Right atrium auricular region (tissue), 2 donors: ENCODE data around the gene CDC45. TPM values are rescaled to one million over a fixed set of nuclear protein-coding genes. Genes with fewer than 3 reads are reported as not detected.

Experiments
- DNase-seq: peaks from one replicate; pipeline ENCODE4 v3.0.0-alpha.2; 2019; ENCODE audit warnings: low spot score
- H3K27ac ChIP-seq, 2 donors: fragments of 200-600 bp; sonication (generic); 1 replicate in 1 of 2; 2 replicates in 1 of 2; pipeline ENCODE4 v1.5.1; 2016 to 2019
- H3K27me3 ChIP-seq, 2 donors: fragments of 200-600 bp; sonication (generic); one replicate each; pipeline versions ENCODE4 v1.5.1 to v1.6.0; 2017 to 2019
- H3K36me3 ChIP-seq: fragments of 200-600 bp; sonication (generic); one replicate; pipeline ENCODE4 v1.5.1; 2016
- H3K4me1 ChIP-seq, 2 donors: fragments of 200-600 bp; sonication (generic); one replicate each; pipeline versions ENCODE4 v1.5.1 to v1.6.0; 2017 to 2019
- H3K4me3 ChIP-seq, 2 donors: fragments of 200-600 bp; sonication (generic); 1 replicate in 1 of 2; 2 replicates in 1 of 2; pipeline ENCODE4 v1.5.1; 2017 to 2019; ENCODE audit warnings: mild to moderate bottlenecking in 1 of 2, moderate library complexity in 1 of 2
- H3K9me3 ChIP-seq, 2 donors: fragments of 200-600 bp; sonication (generic); one replicate each; pipeline ENCODE4 v1.5.1; 2019
- CTCF ChIP-seq, 2 donors: fragments of 200-600 bp; sonication (generic); IDR thresholded peaks; one replicate each; pipeline ENCODE4 v1.5.1; 2019; ENCODE audit warnings: antibody characterized with exemption in 2 of 2
- total RNA-seq, 2 donors: library from RNA; depleted of rRNA; stranded (reverse); fragments of >200 nt; gene quantifications; one replicate each; pipeline ENCODE4 v1.1.0, GENCODE V29; 2016

The CDC45 gene
- total RNA-seq, 2 donors from 2014 or later = 3.3 TPM; not detected in 1

DNA sequence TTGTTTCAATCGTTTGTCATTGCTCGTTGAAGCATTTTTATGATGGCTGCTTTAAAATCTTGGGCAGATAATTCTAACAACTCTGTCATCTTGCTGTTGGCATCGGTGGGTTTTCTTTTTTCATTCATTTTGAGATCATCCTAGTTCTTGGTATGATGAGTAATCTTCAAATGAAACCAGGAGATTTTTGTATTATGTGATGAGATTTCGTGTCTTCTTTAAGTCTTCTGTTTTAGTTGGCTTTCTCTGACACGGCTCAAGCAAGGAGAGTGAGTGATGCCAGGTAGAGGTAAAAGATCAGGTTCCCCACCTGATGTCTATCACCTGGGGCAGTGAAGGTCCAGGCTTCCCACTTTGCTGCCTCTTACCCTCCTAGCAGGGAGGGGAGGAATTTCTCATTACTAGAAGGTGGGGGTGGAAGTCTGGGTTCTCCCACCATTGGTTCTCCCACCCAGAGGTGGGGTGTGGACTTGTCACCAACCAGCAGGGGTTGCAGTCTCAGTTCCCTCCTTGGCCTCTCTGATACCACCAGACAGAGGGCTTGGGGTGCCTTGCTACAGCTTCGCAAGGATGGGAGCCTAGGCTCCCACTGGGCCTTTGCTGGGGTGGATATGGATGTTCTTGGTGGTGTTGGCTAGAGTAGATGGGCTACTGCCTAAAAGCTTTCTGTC lies 12.9 kb downstream of the CDC45 start:
- Histone ChIP-seq H3K36me3 (no peaks in the 10 kb centered on the region), H3K27ac (no peak overlapping the region), H3K4me1 (no peaks in the 10 kb centered on the region), H3K4me3 (no peak overlapping the region), H3K9me3 (no peaks in the 10 kb centered on the region), H3K27me3 (no peaks in the 10 kb centered on the region)
- no peak for TF ChIP-seq CTCF (IDR thresholded peaks at IDR 0.05)
- DNase-seq = no peak

- no peaks in the 10 kb centered on the region for H3K27me3 ChIP-seq
- no peaks in the 10 kb centered on the region for H3K9me3 ChIP-seq
- TF ChIP-seq CTCF (IDR thresholded peaks at IDR 0.05) = no peak
- no peak for DNase-seq
- no peaks in the 10 kb centered on the region for H3K4me1 ChIP-seq
- no peak overlapping the region for H3K4me3 ChIP-seq
- no peak overlapping the region for H3K27ac ChIP-seq
- H3K36me3 ChIP-seq = no peaks in the 10 kb centered on the region
Observed at GRCh38 chr22:19494001-19494560, 14.4 kb downstream of the CDC45 start.

- no peaks in the 10 kb centered on the region for H3K27me3 ChIP-seq
- no peak overlapping the region for H3K4me3 ChIP-seq
- H3K4me1 ChIP-seq = no peaks in the 10 kb centered on the region
- DNase-seq = no peak
- no peaks in the 10 kb centered on the region for H3K36me3 ChIP-seq
- TF ChIP-seq CTCF (IDR thresholded peaks at IDR 0.05) = no peak
- no peaks in the 10 kb centered on the region for H3K9me3 ChIP-seq
- H3K27ac ChIP-seq = no peak overlapping the region
Observed at GRCh38 chr22:19494676-19495173, 15.0 kb downstream of the CDC45 start.

GRCh38 chr22:19495562-19496323 lies 16.0 kb downstream of the CDC45 start:
- no peak for DNase-seq
- Histone ChIP-seq H3K27me3 (no peaks in the 10 kb centered on the region), H3K9me3 (no peaks in the 10 kb centered on the region), H3K4me3 (no peak overlapping the region), H3K4me1 (no peaks in the 10 kb centered on the region), H3K27ac (no peak overlapping the region), H3K36me3 (no peaks in the 10 kb centered on the region)
- TF ChIP-seq CTCF (IDR thresholded peaks at IDR 0.05) = peak in 1 of 2 donors; percentile 41

DNA sequence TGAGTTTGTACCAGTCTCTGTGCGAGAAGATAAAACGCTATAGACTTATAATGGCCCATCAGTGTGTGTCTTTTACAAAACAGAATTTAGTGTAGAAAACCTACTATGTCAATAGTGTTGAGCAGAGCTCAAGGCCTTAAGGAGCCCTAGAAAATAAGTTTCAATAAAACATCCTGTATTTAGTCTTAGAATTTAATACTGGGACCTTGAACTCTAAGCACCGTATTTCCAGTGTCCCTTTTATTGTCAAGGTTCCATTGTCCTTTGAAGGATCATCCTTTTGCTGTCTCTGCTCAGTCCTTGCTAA lies 16.6 kb downstream of the CDC45 start:
- Histone ChIP-seq H3K4me3 (no peak overlapping the region), H3K36me3 (no peaks in the 10 kb centered on the region), H3K4me1 (no peaks in the 10 kb centered on the region), H3K27me3 (no peaks in the 10 kb centered on the region), H3K27ac (no peak overlapping the region), H3K9me3 (no peaks in the 10 kb centered on the region)
- no peak for DNase-seq
- no peak for TF ChIP-seq CTCF (IDR thresholded peaks at IDR 0.05)
